ENCODE data around the gene PHEX.

Gene PHEX

DNA sequence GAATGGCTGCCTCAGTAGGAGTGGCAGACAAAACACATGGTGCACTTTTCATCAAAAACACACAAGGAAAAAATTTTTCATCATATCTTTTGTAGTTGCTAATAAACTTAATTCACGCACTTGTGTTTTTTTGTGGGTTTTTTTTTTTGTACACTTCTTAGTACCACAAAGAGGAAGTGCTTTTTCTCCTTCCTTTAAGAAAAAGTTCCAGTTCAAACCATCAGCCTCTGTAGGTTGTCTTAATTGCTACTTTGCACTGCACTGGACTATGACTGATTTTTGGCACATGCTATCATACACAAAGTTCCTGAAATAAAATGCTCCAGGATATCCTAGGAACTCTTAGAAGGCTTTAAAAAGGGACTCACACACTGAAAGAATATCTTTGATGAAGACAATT is at the start of gene PHEX:
PHEX (plus strand) TSS at position 242 of the 400 bp plus-strand sequence. CDS start 681 bp downstream, outside the sequence.
- DNase-seq: no peak

DNA sequence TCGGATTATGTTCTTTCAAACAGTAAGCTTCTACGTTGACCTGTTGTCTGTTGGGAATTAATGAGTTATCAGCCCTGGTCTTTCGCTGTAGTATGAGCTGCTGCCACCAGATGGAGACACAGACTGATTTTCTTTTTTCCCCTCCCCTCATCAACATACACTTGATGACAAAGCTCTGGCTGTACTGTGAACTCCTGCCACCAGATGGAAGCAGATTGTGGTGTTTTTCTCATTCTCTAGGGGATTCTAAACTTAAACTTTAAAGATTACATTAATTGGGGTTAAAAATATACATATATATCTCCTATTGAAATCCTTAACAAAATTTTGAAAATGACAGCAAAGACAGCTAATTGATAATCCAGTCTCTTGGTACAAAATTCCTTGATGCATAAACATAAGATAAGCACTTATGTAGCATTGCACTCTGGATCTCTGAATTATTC is 46.8 kb upstream of the PHEX start:
- peak; percentile 47 to 55 for DNase-seq

DNA sequence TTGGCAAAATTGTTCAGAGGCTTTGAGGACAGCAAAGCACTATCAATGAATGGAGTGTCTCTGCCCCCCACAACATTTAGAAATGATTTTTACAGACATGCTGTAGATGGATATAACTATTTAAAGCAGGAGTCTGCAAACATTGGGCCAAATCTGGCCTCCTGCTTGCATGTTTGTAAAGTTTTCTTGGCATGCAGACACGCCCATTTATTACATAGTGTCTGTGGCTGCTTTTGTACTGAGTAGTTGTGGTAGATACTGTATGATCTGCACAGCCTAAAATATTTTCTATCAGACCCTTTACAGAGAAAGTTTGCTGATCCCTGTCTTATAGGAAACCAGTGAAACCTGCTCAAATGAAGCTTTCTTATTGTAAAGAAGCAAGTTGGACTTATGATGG is 45.5 kb upstream of the PHEX start:
- DNase-seq: no peak

DNA sequence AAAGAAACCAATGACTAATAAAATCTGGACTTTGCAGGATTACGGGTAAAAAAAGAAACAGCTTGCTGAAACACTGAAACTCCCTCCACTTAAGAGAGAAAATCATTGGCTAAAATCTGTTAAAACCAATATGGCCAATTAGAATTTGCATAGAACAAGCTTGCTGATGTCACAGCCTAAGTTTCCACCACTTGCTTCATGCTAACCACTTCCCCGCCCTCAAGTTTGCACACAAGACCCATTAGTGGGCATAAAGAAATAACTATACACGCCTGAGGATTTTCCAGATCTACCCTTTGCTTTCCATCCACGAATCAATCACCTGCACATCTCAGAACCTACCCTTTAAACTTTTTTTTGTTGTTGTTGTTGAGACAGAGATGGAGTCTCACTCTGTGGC is 42.7 kb upstream of the PHEX start:
- DNase-seq: no peak

DNA sequence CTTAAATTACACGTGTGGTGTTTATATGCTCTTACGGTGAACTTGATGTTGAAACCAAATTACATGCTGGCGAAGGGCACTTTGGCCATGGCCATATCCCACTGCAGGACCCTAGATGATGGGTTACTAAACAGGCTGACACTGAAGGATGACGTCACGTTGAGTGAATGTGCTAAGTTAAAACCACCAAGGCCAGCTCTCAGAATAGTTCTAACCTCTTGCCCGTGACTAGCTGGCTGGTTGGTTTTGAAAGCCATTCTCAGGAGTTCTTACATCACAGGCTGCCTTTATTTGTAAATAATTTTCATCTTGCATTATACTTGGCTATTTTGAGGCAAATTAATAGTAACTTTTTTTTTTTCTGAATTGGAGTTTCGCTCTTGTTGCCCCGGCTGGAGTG is 41.3 kb upstream of the PHEX start:
- no peak for DNase-seq

DNA sequence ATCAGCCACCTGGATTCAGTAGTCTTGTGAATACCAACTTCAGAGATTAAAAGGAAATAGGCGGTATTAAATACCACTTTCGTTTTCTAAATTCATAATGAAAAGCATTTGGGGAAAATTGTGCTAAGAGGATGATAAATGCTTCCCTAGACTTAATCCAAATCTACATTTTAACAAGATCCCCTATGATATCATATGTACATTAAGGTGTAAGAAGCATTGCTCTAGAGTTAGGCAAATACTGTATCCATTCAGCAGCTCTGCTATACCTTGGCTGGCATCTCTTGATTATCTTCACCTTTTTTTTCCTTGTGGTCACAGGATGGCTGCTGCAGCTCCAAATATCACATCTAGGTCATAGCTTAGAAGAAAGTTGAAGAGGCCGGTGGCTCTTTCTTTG is 40.6 kb upstream of the PHEX start:
- no peak for DNase-seq

DNA sequence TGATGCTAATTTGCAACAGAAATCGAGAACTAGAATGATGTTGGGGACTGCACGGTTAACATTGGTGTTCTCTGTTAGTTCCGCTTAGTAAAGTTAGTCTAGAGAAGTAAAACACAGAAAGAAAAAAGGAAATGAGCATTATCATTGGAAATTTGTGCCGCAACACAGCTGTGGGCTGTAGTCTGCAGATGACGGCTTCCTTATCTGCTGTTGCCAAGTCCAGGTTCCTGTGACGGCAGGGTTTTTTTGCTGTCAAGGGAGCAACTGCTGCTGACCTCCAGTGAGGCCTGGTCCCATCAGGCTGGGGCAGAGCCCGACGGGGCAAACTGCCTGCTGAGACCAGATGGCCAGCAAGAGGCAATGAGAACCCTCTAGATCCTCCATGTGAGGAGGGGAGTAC is 38.9 kb upstream of the PHEX start:
- DNase-seq: no peak

DNA sequence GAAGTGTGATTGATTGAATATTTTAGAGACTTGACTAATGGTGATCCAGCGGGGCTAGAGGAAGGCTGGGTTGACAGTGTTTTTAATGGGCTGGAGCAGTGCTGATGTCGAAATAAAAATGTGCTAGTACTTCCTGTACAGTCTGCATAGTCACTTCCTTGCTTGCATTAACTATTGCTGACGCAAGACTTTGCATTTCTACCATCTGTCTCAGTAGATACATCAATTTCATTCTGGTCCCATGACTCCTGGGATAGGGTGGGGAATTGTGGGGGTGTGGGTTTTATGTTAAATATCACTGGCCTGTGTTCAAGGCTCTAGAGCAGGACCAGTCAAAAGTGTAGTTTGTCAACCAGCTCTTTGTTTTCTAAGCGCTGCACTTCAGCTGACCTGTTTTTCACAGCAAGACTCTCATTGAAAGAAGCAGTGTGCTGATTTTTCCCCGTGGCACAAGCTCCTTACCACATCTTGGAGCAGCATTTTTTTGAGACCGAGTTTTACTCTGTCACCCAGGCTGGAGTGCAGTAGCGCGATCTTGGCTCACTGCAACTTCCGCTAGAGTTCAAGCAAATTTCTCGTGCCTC is 35.2 kb upstream of the PHEX start:
- no peak for DNase-seq

DNA sequence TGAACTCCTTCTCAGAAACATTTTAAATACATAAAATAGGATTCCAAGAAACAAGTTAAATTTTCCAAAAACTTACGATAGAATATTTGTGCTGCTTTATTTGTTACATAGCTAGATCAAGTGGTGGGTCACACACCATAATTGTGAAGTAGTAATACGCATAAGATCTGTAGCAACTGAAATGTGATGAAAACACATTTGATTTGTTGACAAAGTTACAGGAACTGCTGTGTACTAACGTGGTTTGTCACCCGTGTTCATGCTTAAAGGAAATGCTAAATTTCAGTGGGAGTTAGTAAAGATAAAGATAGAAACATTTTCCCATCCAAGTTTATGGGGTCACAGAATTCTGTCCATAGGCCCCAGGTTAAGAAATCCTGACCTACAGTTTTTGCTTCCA is 34.1 kb upstream of the PHEX start:
- no peak for DNase-seq

DNA sequence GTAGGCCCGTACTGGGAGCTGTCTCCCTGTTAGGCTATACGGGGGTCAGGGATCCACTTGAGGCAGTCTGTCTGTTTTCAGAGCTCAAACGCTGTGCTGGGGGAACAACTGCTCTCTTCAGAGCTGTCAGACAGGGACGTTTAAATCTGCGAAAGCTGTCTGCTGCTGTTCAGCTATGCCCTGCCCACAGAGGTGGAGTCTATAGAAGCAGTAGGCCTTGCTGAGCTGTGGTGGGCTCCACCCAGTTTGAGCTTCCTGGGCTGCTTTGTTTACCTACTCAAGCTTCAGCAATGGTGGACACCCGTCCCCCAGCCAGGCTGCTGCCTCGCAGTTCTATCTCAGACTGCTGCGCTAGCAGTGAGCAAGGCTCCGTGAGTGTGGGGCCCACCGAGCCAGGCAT is 27.3 kb upstream of the PHEX start:
- no peak for DNase-seq

DNA sequence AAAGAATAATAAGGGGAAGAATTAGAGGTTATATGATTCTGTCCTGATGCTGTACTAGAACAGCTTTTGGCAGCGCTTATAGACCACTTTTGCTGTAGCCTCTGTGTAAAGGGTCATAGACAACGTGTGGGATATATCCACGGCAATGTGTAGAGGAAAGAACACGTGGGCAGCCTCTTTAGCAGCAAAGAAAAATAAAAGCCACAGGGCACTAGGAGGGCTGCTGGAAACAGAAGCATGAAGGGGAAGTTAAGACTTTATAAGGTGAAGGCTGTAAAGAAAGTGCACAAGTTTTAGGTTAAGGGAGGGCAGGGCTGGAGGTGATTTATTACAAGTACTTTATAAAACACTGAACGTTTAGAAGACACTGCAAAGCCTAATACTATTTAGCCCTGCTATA is 20.1 kb upstream of the PHEX start:
- no peak for DNase-seq

DNA sequence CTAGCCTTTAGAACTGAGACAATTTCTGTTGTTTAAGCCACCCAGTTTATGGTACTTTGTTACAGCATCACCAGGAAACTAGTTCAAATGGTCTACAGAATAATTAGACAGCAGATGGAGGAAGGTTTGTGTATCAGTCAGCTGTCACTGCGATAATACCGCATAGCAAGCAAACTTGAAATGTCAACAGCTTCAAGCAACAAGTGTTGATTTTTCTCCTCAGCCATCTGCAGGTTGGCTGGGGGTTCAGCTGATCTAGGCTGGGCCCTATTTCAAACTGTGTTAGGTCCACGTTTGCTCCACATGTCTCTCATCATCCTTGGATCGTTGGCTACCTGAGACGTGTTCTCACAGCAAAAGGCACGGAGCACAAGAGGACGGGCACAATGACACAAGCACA is 19.2 kb upstream of the PHEX start:
- DNase-seq: no peak

DNA sequence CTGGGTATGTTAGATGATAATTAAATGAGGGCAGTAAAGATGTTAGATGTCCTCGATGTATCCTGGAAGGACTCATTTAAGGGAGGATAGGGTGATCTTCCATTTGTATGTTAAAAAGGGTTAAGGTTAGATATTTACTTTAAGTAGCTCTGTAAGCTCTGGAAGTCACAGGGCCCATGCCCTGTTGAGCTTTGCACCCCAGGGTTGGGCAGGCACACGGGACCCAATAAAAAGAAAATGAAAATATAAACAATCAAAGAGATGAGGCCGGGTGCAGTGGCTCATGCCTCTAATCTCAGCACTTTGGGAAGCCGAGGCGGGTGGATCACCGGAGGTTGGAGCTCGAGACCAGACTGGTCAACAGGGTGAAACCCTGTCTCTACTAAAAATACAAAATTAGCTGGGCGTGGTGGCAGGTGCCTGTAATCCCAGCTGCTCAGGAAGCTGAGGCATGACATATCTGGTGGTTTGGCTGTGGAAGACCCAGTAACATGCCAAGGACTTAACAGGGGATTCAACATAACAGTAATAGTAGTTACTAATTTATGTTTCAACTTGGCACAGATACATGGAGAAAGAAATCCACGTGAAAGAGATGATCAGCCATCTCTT is 16.9 kb upstream of the PHEX start:
- DNase-seq: no peak

DNA sequence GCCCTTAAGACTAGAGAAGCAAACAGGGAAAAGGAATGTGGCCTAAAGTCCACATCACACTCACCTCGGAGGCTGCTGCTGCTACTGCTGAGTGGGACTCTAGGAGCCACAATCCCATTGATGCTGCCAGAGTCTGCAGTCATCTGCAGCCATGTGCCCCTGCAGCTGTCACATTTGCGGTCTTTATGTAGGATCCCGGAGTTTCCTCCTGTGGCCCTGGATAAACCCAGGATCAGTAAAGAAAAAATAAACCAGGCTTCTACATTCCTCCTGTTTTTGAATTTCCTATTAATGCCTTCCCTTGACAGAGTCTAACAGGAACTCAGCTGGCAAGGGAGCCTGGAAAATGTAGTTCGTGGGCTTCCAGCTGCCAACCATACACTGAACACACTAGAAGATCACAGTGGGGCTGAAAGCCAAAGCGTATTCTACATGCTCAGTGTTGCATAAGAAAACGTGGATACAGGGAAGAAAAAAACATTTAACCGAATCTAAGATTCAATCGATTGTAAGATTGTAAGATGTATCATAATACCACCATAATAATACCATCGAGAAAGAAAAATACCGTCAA is 10.3 kb upstream of the PHEX start:
- DNase-seq: no peak

DNA sequence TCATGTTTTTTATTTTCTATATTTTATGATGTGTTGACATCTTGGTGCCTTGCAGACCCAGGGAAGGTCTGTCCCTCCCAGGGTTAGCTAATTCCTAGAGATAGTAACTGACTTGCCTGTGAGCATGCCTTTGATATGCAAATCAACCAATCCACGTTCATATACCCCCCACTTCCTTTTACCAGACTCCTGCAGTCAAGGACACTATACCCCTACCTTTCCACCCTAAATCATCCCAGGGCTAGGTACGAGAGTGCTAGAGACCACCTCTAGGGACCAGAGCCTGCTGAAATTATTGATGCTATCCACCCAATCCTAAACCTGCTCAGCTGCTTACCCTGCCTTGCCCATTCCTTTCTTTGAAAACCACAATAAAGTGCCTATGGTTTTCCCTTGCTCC is 7.5 kb upstream of the PHEX start:
- no peak for DNase-seq

DNA sequence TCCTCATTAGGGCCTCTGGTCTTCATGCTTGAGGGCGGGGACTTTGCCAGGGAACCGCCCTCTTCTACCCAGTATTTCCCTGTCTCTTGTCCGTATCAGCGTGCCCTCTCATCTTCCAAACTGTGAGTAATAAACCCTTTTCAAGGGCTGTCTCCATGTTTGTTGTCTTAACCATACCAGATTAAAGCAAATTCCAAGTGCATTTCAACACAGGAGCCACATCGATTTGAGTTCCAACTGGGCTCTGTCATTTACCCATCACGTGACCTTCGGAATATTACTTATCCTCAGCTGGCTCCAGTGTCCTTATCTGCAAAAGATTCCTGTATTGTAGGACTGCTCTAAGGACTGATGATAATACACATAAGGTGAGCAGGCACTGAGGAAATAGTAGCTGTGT is 6.4 kb upstream of the PHEX start:
- DNase-seq: no peak

DNA sequence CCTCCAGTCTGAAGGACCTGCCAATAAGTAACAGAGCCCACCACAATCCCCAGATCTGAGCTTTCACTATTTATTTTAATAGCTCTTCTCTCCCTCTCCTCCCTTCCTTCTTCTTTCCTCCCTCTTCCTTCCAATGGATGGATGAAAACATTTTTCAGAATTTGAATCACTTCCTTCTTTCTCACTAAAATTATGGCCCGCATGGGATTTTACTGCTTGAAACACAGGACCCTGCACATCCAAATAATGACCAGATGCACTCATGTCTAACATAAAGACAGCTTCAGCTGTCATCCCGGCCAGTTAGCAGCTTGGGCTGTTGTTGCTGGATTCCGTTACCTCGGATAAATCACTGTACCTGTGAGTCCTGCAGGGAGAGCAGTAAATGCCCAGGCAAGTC is 5.4 kb upstream of the PHEX start:
- no peak for DNase-seq

DNA sequence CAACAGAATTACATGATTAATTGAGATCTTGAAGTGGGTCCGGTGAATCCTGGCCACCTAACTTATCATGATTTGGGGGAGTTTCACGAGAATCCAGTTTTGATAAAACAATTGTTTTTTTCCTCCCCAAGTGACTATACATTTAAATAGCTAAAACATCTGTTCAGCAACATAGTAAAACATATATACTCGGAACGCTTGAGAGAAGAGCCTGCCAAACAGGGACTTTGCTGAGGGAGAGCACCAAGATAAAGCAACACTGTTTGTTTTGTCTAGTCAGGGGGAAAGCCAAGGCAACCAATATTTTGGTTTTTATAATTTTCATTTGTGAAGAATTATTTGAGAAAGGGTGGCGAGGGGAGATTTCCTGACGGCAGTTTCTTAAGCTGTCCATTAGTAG is 381 bp downstream of the PHEX start:
- no peak for DNase-seq

DNA sequence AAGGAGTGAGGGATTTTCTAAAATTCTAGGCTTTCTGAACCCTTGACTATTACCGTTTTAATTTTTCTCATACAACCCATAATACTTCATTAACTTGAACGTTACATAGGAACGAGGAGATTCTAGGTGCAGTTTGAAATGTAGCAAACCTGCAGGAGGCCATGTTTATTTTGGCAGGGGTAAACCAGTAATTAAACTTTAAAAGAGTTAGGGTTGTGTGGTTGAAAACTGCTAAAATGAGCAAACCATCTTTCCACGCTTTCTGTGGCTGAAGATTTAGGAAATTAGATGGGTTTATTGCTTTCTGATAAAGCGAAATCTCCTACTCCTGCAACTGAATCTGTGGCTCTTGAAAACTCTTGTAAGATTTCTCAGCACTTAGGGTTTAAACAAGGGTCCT is 1.7 kb downstream of the PHEX start:
- no peak for DNase-seq

DNA sequence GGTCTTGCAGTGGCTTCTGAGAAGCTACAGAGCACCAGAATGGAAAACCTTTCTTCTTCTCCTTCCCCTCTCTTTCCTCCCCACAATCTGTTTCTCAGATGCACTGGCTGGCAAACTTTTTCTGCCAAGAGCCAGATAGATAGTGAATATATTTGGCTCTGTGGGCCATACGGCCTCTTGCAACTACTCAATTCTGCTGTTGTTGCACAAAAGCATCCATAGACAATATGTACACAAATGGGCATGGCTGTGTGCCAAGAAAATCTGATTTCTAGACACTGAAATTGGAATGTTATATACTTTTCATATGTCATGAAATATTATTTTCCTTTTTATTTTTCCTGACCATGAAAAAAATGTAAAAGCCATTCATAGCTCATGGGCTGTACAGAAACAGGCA is 3.1 kb downstream of the PHEX start:
- DNase-seq: no peak

DNA sequence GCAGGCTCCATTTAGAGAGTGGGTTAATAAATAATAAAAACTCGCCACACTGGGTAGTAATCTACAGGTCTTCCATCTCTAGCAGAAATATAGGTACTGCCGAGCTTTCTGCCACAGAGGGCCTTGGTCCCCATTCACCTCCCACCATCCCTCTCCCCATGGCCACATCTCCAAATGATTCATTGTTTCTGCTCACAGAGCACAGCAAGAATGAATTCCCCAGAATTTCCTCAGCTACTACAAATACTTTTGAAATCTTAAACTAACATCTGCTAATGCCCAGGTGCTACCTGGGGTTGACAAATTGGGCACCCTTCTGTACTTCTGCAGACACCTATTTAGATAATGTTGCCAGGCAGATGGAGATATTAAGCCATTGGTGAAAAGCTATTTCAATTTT is 5.1 kb downstream of the PHEX start:
- DNase-seq: no peak

DNA sequence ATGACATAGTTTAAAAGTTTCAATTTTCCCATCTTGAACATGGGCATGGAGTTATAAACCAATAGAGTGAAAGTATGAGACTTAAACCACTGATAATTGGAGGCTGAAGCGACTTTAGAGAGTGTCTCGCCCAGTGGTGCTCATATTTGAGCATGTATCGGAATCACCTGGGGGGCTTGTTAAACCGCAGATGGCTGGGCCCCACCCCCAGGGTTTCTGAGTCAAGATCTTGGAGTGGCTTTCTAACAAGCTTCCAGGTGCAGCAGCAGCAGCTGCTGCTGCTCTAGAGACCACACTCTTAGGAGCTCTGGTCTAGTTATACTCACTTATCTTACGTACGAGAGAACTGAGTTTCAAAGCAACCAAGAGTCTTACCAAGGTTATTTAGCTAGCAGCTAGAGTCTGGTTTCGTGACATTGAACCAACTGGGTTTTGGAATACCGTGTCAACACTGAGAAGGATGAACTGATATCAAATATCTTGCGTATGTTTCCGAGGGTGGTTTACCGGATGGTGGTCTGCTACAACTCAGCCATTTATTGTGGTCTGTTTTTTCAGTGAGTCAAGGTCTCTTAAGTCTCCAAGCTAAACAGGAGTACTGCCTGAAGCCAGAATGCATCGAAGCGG is 5.9 kb downstream of the PHEX start:
- DNase-seq: no peak

DNA sequence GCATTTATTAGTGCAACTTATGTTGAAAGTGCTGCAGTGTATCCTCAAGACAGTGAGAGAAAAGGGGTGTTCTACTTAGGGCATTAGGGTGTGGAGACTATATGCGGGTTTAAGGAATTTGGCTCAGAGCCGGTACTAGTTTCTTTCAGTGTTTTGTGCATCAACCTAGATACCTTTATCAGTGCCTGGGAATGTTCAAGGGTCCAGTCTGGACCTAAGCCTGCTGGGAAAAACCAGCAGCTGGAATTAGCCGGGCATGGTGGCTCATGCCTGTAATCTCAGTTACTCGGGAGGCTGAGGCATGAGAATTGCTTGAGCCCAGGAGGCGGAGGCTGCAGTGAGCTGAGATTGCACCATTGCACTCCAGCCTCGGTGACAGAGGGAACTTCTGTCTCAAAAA is 7.4 kb downstream of the PHEX start:
- DNase-seq: no peak

DNA sequence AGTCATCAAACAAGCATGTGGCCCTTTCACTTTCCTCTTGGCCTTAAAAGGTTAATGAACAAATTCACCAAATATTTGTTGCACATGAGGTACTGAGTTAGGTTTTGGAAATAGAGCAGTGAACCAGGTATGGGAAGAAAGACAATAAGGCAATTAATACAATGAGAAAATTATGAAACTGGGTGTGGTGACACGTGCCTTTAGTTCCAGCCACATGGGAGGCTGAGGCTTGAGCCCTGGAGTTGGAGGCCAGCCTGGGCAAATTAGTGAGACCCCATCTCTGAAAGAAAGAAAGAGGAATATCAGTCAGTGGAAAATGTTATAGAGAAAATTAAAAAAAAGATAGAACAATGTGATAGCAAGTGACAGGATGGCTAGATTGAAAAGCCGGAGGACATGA is 8.1 kb downstream of the PHEX start:
- DNase-seq: no peak

Data from activated CD4-positive, alpha-beta T cell treated with anti-CD3 and anti-CD28 coated beads, Interleukin-2, amount 50 U/mL, for 4 hours (primary cell).